PC-3 (cell line): Measurements from ENCODE around the gene SIM2. TPM values are rescaled to one million over a fixed set of nuclear protein-coding genes. Genes with fewer than 3 reads are reported as not detected.

Experiments used
- ATAC-seq: fragments of 200-7000 bp; cut with Tn5 transposase; 2 replicates; pipeline ENCODE4 v1.9.1; 2020; ENCODE audit warnings: mild to moderate bottlenecking, moderate library complexity
- BruUV-seq: library from RNA; stranded (reverse); fragments of 400-500 nt; replicated peaks from 2 replicates; lab custom pipeline; 2021; lab: Mats Ljungman, UMichigan
- CTCF ChIA-PET: fragments of 300-600 bp; sonication (Branson Sonifier 250); formaldehyde crosslinking; loops from one replicate; lab custom pipeline; 2022; ENCODE audit warnings: antibody characterized with exemption; lab: Charles Lee
- POLR2A ChIA-PET: fragments of 300-600 bp; sonication (Branson Sonifier 250); formaldehyde crosslinking; loops from one replicate; lab custom pipeline; 2022; ENCODE audit warnings: antibody characterized with exemption; ENCODE audit not compliant: unreplicated experiment; lab: Charles Lee
- DNase-seq: peaks from one replicate; pipeline ENCODE4 v3.0.0-alpha.2; 2015
- H2AFZ ChIP-seq: fragments of 300-600 bp; sonication (generic); 2 replicates; pipeline ENCODE4 v1.6.0; 2016; ENCODE audit warnings: antibody characterized with exemption, low read length
- H3F3A ChIP-seq: fragments of 300-600 bp; sonication (generic); one replicate; pipeline ENCODE4 v1.6.0; 2017; ENCODE audit warnings: antibody characterized with exemption, low read length, control low read depth, mild to moderate bottlenecking; ENCODE audit not compliant: unreplicated experiment
- H3K27ac ChIP-seq: fragments of 300-600 bp; sonication (generic); 2 replicates; pipeline ENCODE4 v1.5.1; 2016; ENCODE audit warnings: mild to moderate bottlenecking, low read length
- H3K27me3 ChIP-seq: fragments of 300-600 bp; sonication (generic); 2 replicates; pipeline ENCODE4 v1.6.1; 2016; ENCODE audit warnings: low read length, mixed read lengths
- H3K36me3 ChIP-seq: fragments of 300-600 bp; sonication (generic); 2 replicates; pipeline ENCODE4 v1.6.1; 2016; ENCODE audit warnings: low read depth, mixed run types, low read length, mixed read lengths
- H3K4me1 ChIP-seq: fragments of 300-600 bp; sonication (generic); 2 replicates; pipeline ENCODE4 v1.5.1; 2016; ENCODE audit warnings: low read length; ENCODE audit not compliant: insufficient read depth
- H3K4me2 ChIP-seq: fragments of 300-600 bp; sonication (generic); 2 replicates; pipeline ENCODE4 v1.6.0; 2016; ENCODE audit warnings: low read length
- H3K4me3 ChIP-seq: fragments of 300-600 bp; sonication (generic); 2 replicates; pipeline ENCODE4 v1.5.1; 2016; ENCODE audit warnings: mild to moderate bottlenecking, low read length, mixed read lengths
- H3K79me2 ChIP-seq: fragments of 300-600 bp; sonication (generic); 2 replicates; pipeline ENCODE4 v1.6.1; 2017; ENCODE audit warnings: low read length, mixed read lengths
- H3K9ac ChIP-seq: fragments of 300-600 bp; sonication (generic); 2 replicates; pipeline ENCODE4 v1.6.0; 2016; ENCODE audit warnings: mild to moderate bottlenecking, low read length
- H3K9me2 ChIP-seq: fragments of 300-600 bp; sonication (generic); replicated peaks from 2 replicates; pipeline ENCODE4 v1.6.1; 2016; ENCODE audit warnings: mixed run types, low read length, mixed read lengths
- H3K9me3 ChIP-seq: fragments of 300-600 bp; sonication (generic); 2 replicates; pipeline ENCODE4 v1.6.1; 2016; ENCODE audit warnings: low read length, mixed read lengths
- H4K20me1 ChIP-seq: fragments of 300-600 bp; sonication (generic); 2 replicates; pipeline ENCODE4 v1.6.1; 2016; ENCODE audit warnings: low read length, mixed read lengths
- EZH2 ChIP-seq: fragments of 300-600 bp; sonication (generic); IDR thresholded peaks from one replicate; pipeline ENCODE4 v1.6.1; 2017; ENCODE audit warnings: antibody characterized with exemption, mild to moderate bottlenecking, low read length; ENCODE audit not compliant: unreplicated experiment
- EZH2phosphoT487 ChIP-seq: fragments of 300-600 bp; sonication (generic); IDR thresholded peaks from 2 replicates; pipeline ENCODE4 v1.6.1; 2018; ENCODE audit warnings: mild to moderate bottlenecking, antibody characterized with exemption, low read length, borderline replicate concordance
- intact Hi-C: fragments of 100-400 bp; cut with micrococcal nuclease; formaldehyde crosslinking; loops from 2 replicates; pipeline ENCODE4 v1.9.0; 2023
- total RNA-seq: library from RNA; depleted of rRNA; stranded (reverse); fragments of >200 nt; gene quantifications from 2 replicates; pipeline ENCODE4 v1.2.3, GENCODE V29; 2014
- TF ChIP-seq, protein P1 (sequence below): fragments of 300-600 bp; sonication (generic); conservative IDR thresholded peaks from 2 replicates; pipeline ENCODE4 v1.5.1; 2017; ENCODE audit warnings: antibody characterized with exemption, low read depth, mild to moderate bottlenecking, low read length

The SIM2 gene
- total RNA-seq, 1 experiment from 2014 or later: 71.2 TPM

DNA sequence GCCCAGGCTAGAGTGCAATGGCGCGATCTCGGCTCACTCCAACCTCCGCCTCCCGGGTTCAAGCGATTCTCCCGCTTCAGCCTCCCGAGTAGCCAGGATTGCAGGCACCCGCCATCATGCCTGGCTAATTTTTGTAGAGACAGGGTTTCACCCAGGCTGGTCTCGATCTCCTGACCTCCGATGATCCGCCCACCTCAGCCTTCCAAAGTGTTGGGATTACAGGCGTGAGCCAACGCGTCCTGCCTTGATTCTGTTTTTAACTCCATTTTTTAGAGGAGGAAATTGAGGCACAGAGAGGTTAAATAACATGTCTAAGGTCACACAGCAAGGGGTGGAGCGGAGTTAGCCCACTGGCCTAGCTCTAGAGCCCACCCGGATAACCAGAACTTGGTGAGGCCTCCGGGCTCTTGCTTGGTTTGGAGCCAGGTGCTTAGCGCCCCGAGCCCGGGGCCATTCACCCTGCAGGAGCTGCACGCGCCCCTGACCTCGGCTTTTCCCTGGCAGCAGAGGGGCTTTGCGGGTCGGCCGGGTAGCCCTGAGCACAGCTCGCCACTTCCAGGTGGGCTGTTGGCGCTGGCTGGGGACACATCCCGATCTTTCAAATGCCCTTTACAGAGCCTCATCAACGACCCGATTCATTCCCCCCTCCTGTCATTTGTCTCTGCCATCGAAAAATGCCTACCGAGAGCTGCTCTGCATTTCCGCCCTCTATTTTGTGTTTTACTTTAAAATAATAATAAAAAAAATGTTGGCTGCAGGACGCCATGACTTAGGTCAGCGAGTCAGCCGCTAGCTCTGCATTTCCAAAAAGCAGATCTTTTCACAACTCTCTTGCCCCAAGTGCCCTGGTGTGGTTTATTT is 11.2 kb downstream of the SIM2 start:
- Histone ChIP-seq H3K4me1 (peaks cover 27% of the 10 kb centered on the region), H4K20me1 (peaks cover 46% of the 10 kb centered on the region), H3K4me2 (no peak overlapping the region), H3K27ac (no peak overlapping the region), H3K36me3 (peaks cover 42% of the 10 kb centered on the region), H3K79me2 (peaks cover 100% of the 10 kb centered on the region), H3K9ac (no peak overlapping the region), H2AFZ (no peak overlapping the region), H3K27me3 (no peaks in the 10 kb centered on the region), H3K9me2 (no peaks in the 10 kb centered on the region), H3K4me3 (no peak overlapping the region), H3K9me3 (no peaks in the 10 kb centered on the region), H3F3A (no peaks in the 10 kb centered on the region)
- intact Hi-C loops: no loop called here
- no peak for DNase-seq
- CTCF ChIA-PET: no interaction called here
- no peak for ATAC-seq
- POLR2A ChIA-PET: interaction anchor here (0.7 kb wide), 1 partner anchor 68 kb away, joined by 3 read pairs; no protein-coding TSS in a partner anchor
- no peak for TF ChIP-seq EZH2
- TF ChIP-seq, protein P1, sequence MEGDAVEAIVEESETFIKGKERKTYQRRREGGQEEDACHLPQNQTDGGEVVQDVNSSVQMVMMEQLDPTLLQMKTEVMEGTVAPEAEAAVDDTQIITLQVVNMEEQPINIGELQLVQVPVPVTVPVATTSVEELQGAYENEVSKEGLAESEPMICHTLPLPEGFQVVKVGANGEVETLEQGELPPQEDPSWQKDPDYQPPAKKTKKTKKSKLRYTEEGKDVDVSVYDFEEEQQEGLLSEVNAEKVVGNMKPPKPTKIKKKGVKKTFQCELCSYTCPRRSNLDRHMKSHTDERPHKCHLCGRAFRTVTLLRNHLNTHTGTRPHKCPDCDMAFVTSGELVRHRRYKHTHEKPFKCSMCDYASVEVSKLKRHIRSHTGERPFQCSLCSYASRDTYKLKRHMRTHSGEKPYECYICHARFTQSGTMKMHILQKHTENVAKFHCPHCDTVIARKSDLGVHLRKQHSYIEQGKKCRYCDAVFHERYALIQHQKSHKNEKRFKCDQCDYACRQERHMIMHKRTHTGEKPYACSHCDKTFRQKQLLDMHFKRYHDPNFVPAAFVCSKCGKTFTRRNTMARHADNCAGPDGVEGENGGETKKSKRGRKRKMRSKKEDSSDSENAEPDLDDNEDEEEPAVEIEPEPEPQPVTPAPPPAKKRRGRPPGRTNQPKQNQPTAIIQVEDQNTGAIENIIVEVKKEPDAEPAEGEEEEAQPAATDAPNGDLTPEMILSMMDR: no peak
- TF ChIP-seq EZH2phosphoT487: no peak
- no TSS peak for BruUV-seq

DNA sequence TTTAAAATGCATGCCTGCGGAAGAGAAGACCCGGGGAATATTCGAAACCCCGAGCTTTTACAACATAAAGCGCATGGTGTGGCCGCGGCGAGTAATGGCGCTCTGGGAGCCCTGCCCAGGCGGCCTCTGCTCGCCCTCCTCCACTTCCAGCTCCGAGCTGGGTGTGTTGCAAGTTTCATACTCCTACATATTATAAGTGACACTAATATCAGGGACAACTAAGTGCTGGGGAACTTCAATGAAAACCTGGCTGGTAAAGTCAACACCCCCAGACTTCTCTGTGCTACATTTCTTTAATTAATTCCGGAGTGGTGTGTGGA is 11.8 kb downstream of the SIM2 start:
- no peaks in the 10 kb centered on the region for H3K9me2 ChIP-seq
- H3K79me2 ChIP-seq: peaks cover 98% of the 10 kb centered on the region
- intact Hi-C loops: no loop called here
- no peak overlapping the region for H3K9ac ChIP-seq
- peaks cover 27% of the 10 kb centered on the region for H3K4me1 ChIP-seq
- no peak overlapping the region for H3K4me3 ChIP-seq
- no peak overlapping the region for H3K27ac ChIP-seq
- BruUV-seq: no TSS peak
- H4K20me1 ChIP-seq: peaks cover 41% of the 10 kb centered on the region
- ChIA-PET CTCF (no interaction called here), POLR2A (interaction anchor here (0.7 kb wide), 1 partner anchor 68 kb away, joined by 3 read pairs; no protein-coding TSS in a partner anchor)
- DNase-seq: no peak
- peaks cover 48% of the 10 kb centered on the region for H3K36me3 ChIP-seq
- H3K9me3 ChIP-seq: no peaks in the 10 kb centered on the region
- no peak overlapping the region for H3K4me2 ChIP-seq
- no peak for ATAC-seq
- no peak overlapping the region for H2AFZ ChIP-seq
- H3F3A ChIP-seq: no peaks in the 10 kb centered on the region
- TF ChIP-seq, protein P1: no peak
- TF ChIP-seq EZH2phosphoT487 (no peak), EZH2 (no peak)
- no peaks in the 10 kb centered on the region for H3K27me3 ChIP-seq

- TF ChIP-seq EZH2phosphoT487: no peak
- no peak for TF ChIP-seq EZH2
- TF ChIP-seq, protein P1: no peak
- intact Hi-C loops: no loop called here
- H3K9ac ChIP-seq: no peak overlapping the region
- ChIA-PET CTCF (no interaction called here), POLR2A (interaction anchor here (0.6 kb wide), 1 partner anchor 551 kb away, joined by 3 read pairs; no protein-coding TSS in a partner anchor)
- H2AFZ ChIP-seq: no peak overlapping the region
- ATAC-seq (peak; percentile 65), DNase-seq (peak; percentile 73)
- no peak overlapping the region for H3K4me2 ChIP-seq
- H3K27me3 ChIP-seq: no peaks in the 10 kb centered on the region
- H3K9me2 ChIP-seq: no peaks in the 10 kb centered on the region
- H3K4me1 ChIP-seq: peaks cover 31% of the 10 kb centered on the region
- BruUV-seq: no TSS peak
- peaks cover 14% of the 10 kb centered on the region for H4K20me1 ChIP-seq
- H3K9me3 ChIP-seq: no peaks in the 10 kb centered on the region
- H3K27ac ChIP-seq: peak overlapping the region; percentile 36
- no peaks in the 10 kb centered on the region for H3F3A ChIP-seq
- H3K79me2 ChIP-seq: peaks cover 70% of the 10 kb centered on the region
- H3K36me3 ChIP-seq: peaks cover 62% of the 10 kb centered on the region
- no peak overlapping the region for H3K4me3 ChIP-seq
These were observed 14.8 kb downstream of the SIM2 start for GRCh38 chr21:36713746-36714145.
